Psoas muscle (tissue), 8 donors: ENCODE data around the gene LMO7. TPM values are rescaled to one million over a fixed set of nuclear protein-coding genes. Genes with fewer than 3 reads are reported as not detected.

Source experiments
- ATAC-seq, 4 donors: fragments of 200-7000 bp; cut with Tn5 transposase; one replicate each; pipeline ENCODE4 v1.9.1; 2020; ENCODE audit warnings: moderate library complexity in 3 of 4, mild to moderate bottlenecking in 2 of 4
- DNase-seq, 2 donors: peaks; one replicate each; pipeline ENCODE4 v3.0.0-alpha.2; 2020
- H3K27ac ChIP-seq: fragments of 200-600 bp; one replicate; pipeline ENCODE4 v1.8.0; 2022
- H3K27me3 ChIP-seq, 3 donors: fragments of 200-600 bp in 1 of 3; one replicate each; pipeline versions ENCODE4 v1.6.1 to v1.8.0; 2013 to 2022; ENCODE audit warnings: low read length in 2 of 3, mild to moderate bottlenecking in 2 of 3, moderate library complexity in 1 of 3; ENCODE audit not compliant: insufficient read depth in 3 of 3
- H3K36me3 ChIP-seq, 2 donors: fragments of 200-600 bp in 1 of 2; one replicate each; pipeline versions ENCODE4 v1.6.1 to v1.8.0; 2013 to 2022; ENCODE audit warnings: low read depth in 1 of 2, mild to moderate bottlenecking in 1 of 2, moderate library complexity in 1 of 2; ENCODE audit not compliant: insufficient read depth in 1 of 2
- H3K4me1 ChIP-seq: fragments of 200-600 bp; one replicate; pipeline ENCODE4 v1.8.0; 2022
- H3K4me3 ChIP-seq: fragments of 200-600 bp; one replicate; pipeline ENCODE4 v1.8.0; 2022; ENCODE audit warnings: mild to moderate bottlenecking
- H3K9me3 ChIP-seq: fragments of 200-600 bp; one replicate; pipeline ENCODE4 v1.8.0; 2022
- WGBS, 3 donors: extraction: QIAGEN DNeasy Blood & Tissue Kit; methylation state at CpG; one replicate each; pipeline versions ENCODE4 v1.1.6 to v1.1.7; 2013; 5-methylcytosine and 5-hydroxymethylcytosine counted together
- intact Hi-C, 2 donors: fragments of 100-400 bp; cut with DNase I; formaldehyde crosslinking; loops; one replicate each; pipeline versions ENCODE4 v1.11.0 to v1.14.2; 2022
- polyA plus RNA-seq, 3 donors: library from polyadenylated mRNA; stranded (reverse); fragments of 200-250 nt; gene quantifications; one replicate each; pipeline ENCODE4 v1.2.3, GENCODE V29; 2013
- total RNA-seq, 4 donors: library from RNA; stranded (reverse); fragmentation: NEBNext Ultra II Directional in 2 of 4; extraction: Animal tissue kit (Norgen Biotek cat#: 25700) in 2 of 4; gene quantifications; one replicate each; pipeline versions ENCODE4 v1.2.1 to v1.2.4, GENCODE V29; 2021 to 2023
- TF ChIP-seq, protein P1 (sequence below): fragments of 200-600 bp; IDR thresholded peaks from one replicate; pipeline ENCODE4 v1.8.0; 2022; ENCODE audit warnings: antibody characterized with exemption
- donor health status: healthy with polysubstance abuse.
- donor health status: DM: no; HTN: no; CAD: no; lungs with moderate emphysema.
- donor health status: Bipolar disorder and iron deficiency.
- donor health status: healthy.
- donor health status: DM: yes; HTN: yes; CAD: no.
- donor health status: DM: no; HTN: no; CAD: no.
- donor health status: DM: no; HTN: no; CAD: no.
- donor health status: DM: yes; HTN: yes; CAD: no.

The LMO7 gene
- total and polyA plus RNA-seq, 7 donors, result 15.3 to 271 (median 97.9) TPM

GRCh38 chr13:75635101-75635827 lies 866 bp upstream of the LMO7 start:
- intact Hi-C loops, result no loop called here
- Histone ChIP-seq H3K4me1 (peaks cover 5% of the 10 kb centered on the region), H3K4me3 (peak overlapping the region; percentile 70), H3K27ac (peak overlapping the region; percentile 10), H3K36me3 (no peaks in the 10 kb centered on the region), H3K27me3 (peaks cover 0 to 10% (median 0%) of the 10 kb centered on the region in 3 donors), H3K9me3 (no peaks in the 10 kb centered on the region)
- TF ChIP-seq, protein P1, sequence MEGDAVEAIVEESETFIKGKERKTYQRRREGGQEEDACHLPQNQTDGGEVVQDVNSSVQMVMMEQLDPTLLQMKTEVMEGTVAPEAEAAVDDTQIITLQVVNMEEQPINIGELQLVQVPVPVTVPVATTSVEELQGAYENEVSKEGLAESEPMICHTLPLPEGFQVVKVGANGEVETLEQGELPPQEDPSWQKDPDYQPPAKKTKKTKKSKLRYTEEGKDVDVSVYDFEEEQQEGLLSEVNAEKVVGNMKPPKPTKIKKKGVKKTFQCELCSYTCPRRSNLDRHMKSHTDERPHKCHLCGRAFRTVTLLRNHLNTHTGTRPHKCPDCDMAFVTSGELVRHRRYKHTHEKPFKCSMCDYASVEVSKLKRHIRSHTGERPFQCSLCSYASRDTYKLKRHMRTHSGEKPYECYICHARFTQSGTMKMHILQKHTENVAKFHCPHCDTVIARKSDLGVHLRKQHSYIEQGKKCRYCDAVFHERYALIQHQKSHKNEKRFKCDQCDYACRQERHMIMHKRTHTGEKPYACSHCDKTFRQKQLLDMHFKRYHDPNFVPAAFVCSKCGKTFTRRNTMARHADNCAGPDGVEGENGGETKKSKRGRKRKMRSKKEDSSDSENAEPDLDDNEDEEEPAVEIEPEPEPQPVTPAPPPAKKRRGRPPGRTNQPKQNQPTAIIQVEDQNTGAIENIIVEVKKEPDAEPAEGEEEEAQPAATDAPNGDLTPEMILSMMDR, result no peak
- WGBS, 3 donors, result 23 to 27% (median 26%) methylated on average over 41 to 49 of the region's 49 CpGs
- ATAC-seq (peak; percentile 18 to 24 (median 20)), DNase-seq (peak; percentile 14 to 52)

GRCh38 chr13:75636436-75637180 lies 478 bp downstream of the LMO7 start:
- Histone ChIP-seq H3K36me3 (no peaks in the 10 kb centered on the region), H3K4me1 (peaks cover 5% of the 10 kb centered on the region), H3K9me3 (no peaks in the 10 kb centered on the region), H3K27me3 (peaks cover 0 to 10% (median 0%) of the 10 kb centered on the region in 3 donors), H3K4me3 (peak overlapping the region; percentile 70), H3K27ac (no peak overlapping the region)
- TF ChIP-seq, protein P1, result no peak
- 2 to 10% (median 4%) methylated on average over 50 to 58 of the region's 58 CpGs for WGBS, 3 donors
- intact Hi-C loops, result no loop called here
- DNase-seq, result peak; percentile 25 to 47
- ATAC-seq, result peak; percentile 48 to 66 (median 49)

GRCh38 chr13:75637181-75637750 lies 1.1 kb downstream of the LMO7 start:
- DNase-seq (no peak), ATAC-seq (no peak)
- peaks cover 0 to 10% (median 0%) of the 10 kb centered on the region in 3 donors for H3K27me3 ChIP-seq
- intact Hi-C loops, result no loop called here
- 30 to 32% (median 30%) methylated on average over 17 of the region's 17 CpGs for WGBS, 3 donors
- H3K9me3 ChIP-seq, result no peaks in the 10 kb centered on the region
- H3K4me1 ChIP-seq, result peaks cover 5% of the 10 kb centered on the region
- no peak overlapping the region for H3K27ac ChIP-seq
- TF ChIP-seq, protein P1, result no peak
- peak overlapping the region; percentile 70 for H3K4me3 ChIP-seq
- H3K36me3 ChIP-seq, result no peaks in the 10 kb centered on the region

DNA sequence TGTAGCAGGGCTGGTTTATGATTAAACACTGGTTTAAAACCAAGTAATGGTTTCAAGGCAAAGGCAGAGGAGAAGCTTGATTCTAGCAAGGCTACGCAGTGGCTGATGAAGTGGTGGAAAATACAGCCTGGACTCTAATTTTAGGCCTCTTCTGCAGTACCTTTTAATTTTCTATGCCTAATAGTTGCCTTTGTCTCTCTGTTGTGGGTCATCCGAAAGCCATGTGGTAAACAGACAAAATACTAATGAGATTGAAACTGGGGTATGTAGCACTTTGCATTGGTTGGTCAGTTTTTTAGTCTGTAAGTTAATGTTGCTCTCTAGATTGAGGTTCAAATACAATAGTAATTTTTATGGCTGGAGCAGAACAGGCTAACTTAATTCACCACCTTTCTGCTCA lies 3.3 kb downstream of the LMO7 start:
- no peak for ATAC-seq
- H3K27me3 ChIP-seq, result peaks cover 0 to 10% (median 0%) of the 10 kb centered on the region in 3 donors
- no peak for DNase-seq
- H3K27ac ChIP-seq, result no peak overlapping the region
- peaks cover 5% of the 10 kb centered on the region for H3K4me1 ChIP-seq
- 97 to 100% (median 98%) methylated on average over 2 of the region's 2 CpGs for WGBS, 3 donors
- H3K36me3 ChIP-seq, result no peaks in the 10 kb centered on the region
- intact Hi-C loops, result no loop called here
- no peaks in the 10 kb centered on the region for H3K9me3 ChIP-seq
- TF ChIP-seq, protein P1, result no peak
- H3K4me3 ChIP-seq, result no peak overlapping the region
